ENCODE measurements around the gene ZMIZ1.

Gene ZMIZ1

DNA sequence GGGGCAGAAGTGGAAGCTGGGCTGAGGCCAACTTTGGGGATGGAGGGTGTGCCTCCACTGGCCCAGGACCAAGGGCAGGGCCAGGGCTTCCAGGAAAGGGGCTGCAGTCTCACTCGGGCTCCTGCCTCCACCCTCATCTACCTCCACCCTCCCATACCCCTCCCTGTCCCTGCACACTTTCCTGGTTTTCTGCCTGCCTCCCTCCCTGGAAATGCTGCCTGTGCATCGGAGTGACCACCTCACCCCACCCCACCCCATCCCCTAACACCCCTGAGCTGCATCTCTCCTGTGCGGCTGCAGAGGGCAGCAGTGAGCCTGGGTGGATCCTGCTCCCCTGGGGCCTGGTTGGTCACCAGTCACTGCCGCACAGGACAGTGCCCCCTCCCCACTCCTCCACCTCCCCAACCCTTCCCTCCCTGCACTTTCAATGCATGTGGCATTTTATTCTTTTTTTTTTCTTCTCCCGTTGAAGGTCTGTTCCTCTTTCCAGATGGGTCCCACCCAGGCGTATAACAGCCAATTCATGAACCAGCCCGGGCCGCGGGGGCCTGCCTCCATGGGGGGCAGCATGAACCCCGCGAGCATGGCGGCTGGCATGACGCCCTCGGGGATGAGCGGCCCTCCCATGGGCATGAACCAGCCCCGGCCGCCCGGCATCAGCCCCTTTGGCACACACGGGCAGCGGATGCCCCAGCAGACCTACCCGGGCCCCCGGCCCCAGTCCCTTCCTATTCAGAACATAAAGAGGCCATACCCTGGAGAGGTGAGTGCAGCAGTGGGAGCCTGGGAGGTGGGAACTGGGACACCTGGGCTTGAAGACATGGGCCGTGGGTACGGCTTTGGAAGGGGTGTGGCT, 224.4 kb downstream of the ZMIZ1 start (continued):
- TF ChIP-seq ZNF174 (tag by site-specific recombination; IDR thresholded peaks at IDR 0.05) (no peak), HOXD13 (CRISPR knock-in tag; IDR thresholded peaks at IDR 0.05; ENCODE audit: borderline replicate concordance) (no peak), ZNF514 (tag by site-specific recombination; IDR thresholded peaks at IDR 0.05) (no peak), ZNF701 (tag by site-specific recombination; IDR thresholded peaks at IDR 0.05) (no peak), ZNF366 (tag by site-specific recombination; conservative IDR thresholded peaks at IDR 0.05) (no peak), GLIS1 (tag by site-specific recombination; IDR thresholded peaks at IDR 0.05) (peak; percentile 55), KLF1 (tag by site-specific recombination; IDR thresholded peaks at IDR 0.05) (peak; percentile 86), YY1 (tag by site-specific recombination; IDR thresholded peaks at IDR 0.05) (no peak), ZNF354C (tag by site-specific recombination; IDR thresholded peaks at IDR 0.05; ENCODE audit: borderline replicate concordance, low read depth) (no peak), SCRT2 (tag by site-specific recombination; IDR thresholded peaks at IDR 0.05) (no peak), ZNF214 (tag by site-specific recombination; IDR thresholded peaks at IDR 0.05; ENCODE audit: borderline replicate concordance) (no peak), ZNF561 (tag by site-specific recombination; IDR thresholded peaks at IDR 0.05; ENCODE audit: borderline replicate concordance) (no peak), ZNF521 (tag by site-specific recombination; IDR thresholded peaks at IDR 0.05) (no peak)
- TF ChIP-seq, protein P1, sequence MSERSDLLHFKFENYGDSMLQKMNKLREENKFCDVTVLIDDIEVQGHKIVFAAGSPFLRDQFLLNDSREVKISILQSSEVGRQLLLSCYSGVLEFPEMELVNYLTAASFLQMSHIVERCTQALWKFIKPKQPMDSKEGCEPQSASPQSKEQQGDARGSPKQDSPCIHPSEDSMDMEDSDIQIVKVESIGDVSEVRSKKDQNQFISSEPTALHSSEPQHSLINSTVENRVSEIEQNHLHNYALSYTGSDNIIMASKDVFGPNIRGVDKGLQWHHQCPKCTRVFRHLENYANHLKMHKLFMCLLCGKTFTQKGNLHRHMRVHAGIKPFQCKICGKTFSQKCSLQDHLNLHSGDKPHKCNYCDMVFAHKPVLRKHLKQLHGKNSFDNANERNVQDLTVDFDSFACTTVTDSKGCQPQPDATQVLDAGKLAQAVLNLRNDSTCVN (tag by site-specific recombination; optimal IDR thresholded peaks at IDR 0.05) = no peak
- TF ChIP-seq, protein P2, sequence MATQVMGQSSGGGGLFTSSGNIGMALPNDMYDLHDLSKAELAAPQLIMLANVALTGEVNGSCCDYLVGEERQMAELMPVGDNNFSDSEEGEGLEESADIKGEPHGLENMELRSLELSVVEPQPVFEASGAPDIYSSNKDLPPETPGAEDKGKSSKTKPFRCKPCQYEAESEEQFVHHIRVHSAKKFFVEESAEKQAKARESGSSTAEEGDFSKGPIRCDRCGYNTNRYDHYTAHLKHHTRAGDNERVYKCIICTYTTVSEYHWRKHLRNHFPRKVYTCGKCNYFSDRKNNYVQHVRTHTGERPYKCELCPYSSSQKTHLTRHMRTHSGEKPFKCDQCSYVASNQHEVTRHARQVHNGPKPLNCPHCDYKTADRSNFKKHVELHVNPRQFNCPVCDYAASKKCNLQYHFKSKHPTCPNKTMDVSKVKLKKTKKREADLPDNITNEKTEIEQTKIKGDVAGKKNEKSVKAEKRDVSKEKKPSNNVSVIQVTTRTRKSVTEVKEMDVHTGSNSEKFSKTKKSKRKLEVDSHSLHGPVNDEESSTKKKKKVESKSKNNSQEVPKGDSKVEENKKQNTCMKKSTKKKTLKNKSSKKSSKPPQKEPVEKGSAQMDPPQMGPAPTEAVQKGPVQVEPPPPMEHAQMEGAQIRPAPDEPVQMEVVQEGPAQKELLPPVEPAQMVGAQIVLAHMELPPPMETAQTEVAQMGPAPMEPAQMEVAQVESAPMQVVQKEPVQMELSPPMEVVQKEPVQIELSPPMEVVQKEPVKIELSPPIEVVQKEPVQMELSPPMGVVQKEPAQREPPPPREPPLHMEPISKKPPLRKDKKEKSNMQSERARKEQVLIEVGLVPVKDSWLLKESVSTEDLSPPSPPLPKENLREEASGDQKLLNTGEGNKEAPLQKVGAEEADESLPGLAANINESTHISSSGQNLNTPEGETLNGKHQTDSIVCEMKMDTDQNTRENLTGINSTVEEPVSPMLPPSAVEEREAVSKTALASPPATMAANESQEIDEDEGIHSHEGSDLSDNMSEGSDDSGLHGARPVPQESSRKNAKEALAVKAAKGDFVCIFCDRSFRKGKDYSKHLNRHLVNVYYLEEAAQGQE (tag by site-specific recombination; IDR thresholded peaks at IDR 0.05) = peak; percentile 27; the same call in 1 of the 2 replicates
- TF ChIP-seq, protein P3, sequence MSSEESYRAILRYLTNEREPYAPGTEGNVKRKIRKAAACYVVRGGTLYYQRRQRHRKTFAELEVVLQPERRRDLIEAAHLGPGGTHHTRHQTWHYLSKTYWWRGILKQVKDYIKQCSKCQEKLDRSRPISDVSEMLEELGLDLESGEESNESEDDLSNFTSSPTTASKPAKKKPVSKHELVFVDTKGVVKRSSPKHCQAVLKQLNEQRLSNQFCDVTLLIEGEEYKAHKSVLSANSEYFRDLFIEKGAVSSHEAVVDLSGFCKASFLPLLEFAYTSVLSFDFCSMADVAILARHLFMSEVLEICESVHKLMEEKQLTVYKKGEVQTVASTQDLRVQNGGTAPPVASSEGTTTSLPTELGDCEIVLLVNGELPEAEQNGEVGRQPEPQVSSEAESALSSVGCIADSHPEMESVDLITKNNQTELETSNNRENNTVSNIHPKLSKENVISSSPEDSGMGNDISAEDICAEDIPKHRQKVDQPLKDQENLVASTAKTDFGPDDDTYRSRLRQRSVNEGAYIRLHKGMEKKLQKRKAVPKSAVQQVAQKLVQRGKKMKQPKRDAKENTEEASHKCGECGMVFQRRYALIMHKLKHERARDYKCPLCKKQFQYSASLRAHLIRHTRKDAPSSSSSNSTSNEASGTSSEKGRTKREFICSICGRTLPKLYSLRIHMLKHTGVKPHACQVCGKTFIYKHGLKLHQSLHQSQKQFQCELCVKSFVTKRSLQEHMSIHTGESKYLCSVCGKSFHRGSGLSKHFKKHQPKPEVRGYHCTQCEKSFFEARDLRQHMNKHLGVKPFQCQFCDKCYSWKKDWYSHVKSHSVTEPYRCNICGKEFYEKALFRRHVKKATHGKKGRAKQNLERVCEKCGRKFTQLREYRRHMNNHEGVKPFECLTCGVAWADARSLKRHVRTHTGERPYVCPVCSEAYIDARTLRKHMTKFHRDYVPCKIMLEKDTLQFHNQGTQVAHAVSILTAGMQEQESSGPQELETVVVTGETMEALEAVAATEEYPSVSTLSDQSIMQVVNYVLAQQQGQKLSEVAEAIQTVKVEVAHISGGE (tag by site-specific recombination; conservative IDR thresholded peaks at IDR 0.05; ENCODE audit: low read depth) = no peak
- TF ChIP-seq, protein P4, sequence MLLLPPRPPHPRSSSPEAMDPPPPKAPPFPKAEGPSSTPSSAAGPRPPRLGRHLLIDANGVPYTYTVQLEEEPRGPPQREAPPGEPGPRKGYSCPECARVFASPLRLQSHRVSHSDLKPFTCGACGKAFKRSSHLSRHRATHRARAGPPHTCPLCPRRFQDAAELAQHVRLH (tag by site-specific recombination; IDR thresholded peaks at IDR 0.05) = no peak
- TF ChIP-seq, protein P5, sequence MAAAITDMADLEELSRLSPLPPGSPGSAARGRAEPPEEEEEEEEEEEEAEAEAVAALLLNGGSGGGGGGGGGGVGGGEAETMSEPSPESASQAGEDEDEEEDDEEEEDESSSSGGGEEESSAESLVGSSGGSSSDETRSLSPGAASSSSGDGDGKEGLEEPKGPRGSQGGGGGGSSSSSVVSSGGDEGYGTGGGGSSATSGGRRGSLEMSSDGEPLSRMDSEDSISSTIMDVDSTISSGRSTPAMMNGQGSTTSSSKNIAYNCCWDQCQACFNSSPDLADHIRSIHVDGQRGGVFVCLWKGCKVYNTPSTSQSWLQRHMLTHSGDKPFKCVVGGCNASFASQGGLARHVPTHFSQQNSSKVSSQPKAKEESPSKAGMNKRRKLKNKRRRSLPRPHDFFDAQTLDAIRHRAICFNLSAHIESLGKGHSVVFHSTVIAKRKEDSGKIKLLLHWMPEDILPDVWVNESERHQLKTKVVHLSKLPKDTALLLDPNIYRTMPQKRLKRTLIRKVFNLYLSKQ (tag by site-specific recombination; IDR thresholded peaks at IDR 0.05; ENCODE audit: borderline replicate concordance) = no peak
- TF ChIP-seq, protein P6, sequence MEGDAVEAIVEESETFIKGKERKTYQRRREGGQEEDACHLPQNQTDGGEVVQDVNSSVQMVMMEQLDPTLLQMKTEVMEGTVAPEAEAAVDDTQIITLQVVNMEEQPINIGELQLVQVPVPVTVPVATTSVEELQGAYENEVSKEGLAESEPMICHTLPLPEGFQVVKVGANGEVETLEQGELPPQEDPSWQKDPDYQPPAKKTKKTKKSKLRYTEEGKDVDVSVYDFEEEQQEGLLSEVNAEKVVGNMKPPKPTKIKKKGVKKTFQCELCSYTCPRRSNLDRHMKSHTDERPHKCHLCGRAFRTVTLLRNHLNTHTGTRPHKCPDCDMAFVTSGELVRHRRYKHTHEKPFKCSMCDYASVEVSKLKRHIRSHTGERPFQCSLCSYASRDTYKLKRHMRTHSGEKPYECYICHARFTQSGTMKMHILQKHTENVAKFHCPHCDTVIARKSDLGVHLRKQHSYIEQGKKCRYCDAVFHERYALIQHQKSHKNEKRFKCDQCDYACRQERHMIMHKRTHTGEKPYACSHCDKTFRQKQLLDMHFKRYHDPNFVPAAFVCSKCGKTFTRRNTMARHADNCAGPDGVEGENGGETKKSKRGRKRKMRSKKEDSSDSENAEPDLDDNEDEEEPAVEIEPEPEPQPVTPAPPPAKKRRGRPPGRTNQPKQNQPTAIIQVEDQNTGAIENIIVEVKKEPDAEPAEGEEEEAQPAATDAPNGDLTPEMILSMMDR (tag by site-specific recombination; IDR thresholded peaks at IDR 0.05) = peak; percentile 53
- TF ChIP-seq, protein P7, sequence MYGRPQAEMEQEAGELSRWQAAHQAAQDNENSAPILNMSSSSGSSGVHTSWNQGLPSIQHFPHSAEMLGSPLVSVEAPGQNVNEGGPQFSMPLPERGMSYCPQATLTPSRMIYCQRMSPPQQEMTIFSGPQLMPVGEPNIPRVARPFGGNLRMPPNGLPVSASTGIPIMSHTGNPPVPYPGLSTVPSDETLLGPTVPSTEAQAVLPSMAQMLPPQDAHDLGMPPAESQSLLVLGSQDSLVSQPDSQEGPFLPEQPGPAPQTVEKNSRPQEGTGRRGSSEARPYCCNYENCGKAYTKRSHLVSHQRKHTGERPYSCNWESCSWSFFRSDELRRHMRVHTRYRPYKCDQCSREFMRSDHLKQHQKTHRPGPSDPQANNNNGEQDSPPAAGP (tag by site-specific recombination; IDR thresholded peaks at IDR 0.05) = peak; percentile 46; the same call in 1 of the 2 replicates

All from HEK293 (cell line).